ENCODE results near the gene ATP9A.

ATP9A gene

GRCh38 chr20:51596668-51597388, 171.4 kb downstream of the ATP9A start:
- no peak overlapping the region for H3K4me3 ChIP-seq (ENCODE audit: low read depth, low read length)
- no peak for DNase-seq (ENCODE audit: low read depth)
- TF ChIP-seq, protein P1, sequence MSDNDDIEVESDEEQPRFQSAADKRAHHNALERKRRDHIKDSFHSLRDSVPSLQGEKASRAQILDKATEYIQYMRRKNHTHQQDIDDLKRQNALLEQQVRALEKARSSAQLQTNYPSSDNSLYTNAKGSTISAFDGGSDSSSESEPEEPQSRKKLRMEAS (IDR thresholded peaks at IDR 0.05; ENCODE audit: low read depth, low read length), result no peak
- TF ChIP-seq MYC (IDR thresholded peaks at IDR 0.05; ENCODE audit: low read depth, low read length) (no peak), POLR2A (IDR thresholded peaks at IDR 0.05; ENCODE audit: extremely low read depth, insufficient read length) (no peak)
- TF ChIP-seq, protein P2, sequence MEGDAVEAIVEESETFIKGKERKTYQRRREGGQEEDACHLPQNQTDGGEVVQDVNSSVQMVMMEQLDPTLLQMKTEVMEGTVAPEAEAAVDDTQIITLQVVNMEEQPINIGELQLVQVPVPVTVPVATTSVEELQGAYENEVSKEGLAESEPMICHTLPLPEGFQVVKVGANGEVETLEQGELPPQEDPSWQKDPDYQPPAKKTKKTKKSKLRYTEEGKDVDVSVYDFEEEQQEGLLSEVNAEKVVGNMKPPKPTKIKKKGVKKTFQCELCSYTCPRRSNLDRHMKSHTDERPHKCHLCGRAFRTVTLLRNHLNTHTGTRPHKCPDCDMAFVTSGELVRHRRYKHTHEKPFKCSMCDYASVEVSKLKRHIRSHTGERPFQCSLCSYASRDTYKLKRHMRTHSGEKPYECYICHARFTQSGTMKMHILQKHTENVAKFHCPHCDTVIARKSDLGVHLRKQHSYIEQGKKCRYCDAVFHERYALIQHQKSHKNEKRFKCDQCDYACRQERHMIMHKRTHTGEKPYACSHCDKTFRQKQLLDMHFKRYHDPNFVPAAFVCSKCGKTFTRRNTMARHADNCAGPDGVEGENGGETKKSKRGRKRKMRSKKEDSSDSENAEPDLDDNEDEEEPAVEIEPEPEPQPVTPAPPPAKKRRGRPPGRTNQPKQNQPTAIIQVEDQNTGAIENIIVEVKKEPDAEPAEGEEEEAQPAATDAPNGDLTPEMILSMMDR (IDR thresholded peaks at IDR 0.05; ENCODE audit: low read depth, low read length), result no peak

DNA sequence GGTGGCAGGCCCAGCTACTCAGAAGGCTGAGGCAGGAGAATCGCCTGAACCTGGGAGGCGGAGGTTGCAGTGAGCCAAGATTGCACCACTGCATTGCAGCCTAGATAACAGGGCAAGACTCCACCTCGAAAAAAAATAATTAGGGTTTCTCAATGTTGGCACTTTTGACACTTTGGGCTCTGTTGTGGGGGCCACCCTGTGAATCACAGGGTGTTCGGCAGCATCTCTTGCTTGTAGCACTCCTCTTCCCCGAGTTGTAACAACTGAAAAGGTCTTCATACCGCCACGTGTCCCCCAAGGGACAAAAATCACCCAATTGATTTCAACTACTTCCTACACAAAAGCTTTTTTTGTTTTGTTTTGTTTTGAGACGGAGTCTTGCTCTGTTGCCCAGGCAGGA, 172.4 kb downstream of the ATP9A start:
- TF ChIP-seq, protein P2 (IDR thresholded peaks at IDR 0.05; ENCODE audit: low read depth, low read length), result no peak
- TF ChIP-seq, protein P1 (IDR thresholded peaks at IDR 0.05; ENCODE audit: low read depth, low read length), result no peak
- TF ChIP-seq POLR2A (IDR thresholded peaks at IDR 0.05; ENCODE audit: extremely low read depth, insufficient read length) (no peak), MYC (IDR thresholded peaks at IDR 0.05; ENCODE audit: low read depth, low read length) (no peak)
- DNase-seq (ENCODE audit: low read depth), result peak; percentile 54

GRCh38 chr20:51595058-51595532, 173.1 kb downstream of the ATP9A start:
- peak; percentile 100 for TF ChIP-seq MYC (IDR thresholded peaks at IDR 0.05; ENCODE audit: low read depth, low read length)
- no peak for TF ChIP-seq POLR2A (IDR thresholded peaks at IDR 0.05; ENCODE audit: extremely low read depth, insufficient read length)
- TF ChIP-seq, protein P2 (IDR thresholded peaks at IDR 0.05; ENCODE audit: low read depth, low read length), result peak; percentile 86
- TF ChIP-seq, protein P1 (IDR thresholded peaks at IDR 0.05; ENCODE audit: low read depth, low read length), result peak; percentile 99
- no peak overlapping the region for H3K4me3 ChIP-seq (ENCODE audit: low read depth, low read length)
- peak; percentile 97 for DNase-seq (ENCODE audit: low read depth)

More for the DNA sequence above, 172.4 kb downstream of the ATP9A start:
- no peak overlapping the region for H3K4me3 ChIP-seq (ENCODE audit: low read depth, low read length)

DNA sequence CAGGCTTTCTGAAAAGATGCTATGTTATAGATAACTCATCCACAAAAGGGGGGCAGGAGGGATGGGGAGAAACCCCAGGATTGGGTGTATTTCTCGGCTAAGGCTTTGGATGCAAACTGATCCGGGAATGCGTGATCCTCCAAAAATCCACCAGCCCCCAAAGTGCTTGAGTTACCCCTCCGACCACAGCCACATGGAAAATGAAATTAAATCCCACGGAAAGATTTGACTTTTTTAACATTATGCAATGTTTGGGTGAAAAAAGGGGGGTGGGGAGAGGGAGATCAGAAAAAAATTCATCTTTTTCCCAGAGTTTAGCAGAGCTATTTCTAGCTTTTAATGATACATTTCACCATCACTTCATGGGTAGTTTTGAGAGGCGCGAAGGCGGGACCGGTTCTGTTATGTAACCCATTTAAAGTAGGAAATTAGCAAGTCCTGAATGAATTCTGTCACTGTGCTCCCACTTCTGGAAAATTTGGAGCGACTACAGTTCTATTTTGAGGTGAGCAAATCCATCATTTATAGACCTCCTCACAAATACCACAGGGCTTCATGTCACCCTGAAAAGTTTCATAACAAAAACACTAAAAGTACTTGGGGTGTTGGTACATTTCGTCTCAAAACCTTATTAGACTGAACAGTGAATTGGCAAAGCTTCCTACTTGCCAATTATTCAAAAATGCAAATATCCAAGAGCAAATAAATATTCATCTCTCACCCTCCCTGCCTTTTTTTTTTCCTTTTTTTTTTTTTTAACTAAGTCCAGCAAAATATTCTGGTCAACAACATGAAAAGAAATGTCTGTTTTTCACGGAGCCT, 173.7 kb downstream of the ATP9A start:
- DNase-seq (ENCODE audit: low read depth), result no peak
- no peak for TF ChIP-seq MYC (IDR thresholded peaks at IDR 0.05; ENCODE audit: low read depth, low read length)
- no peak for TF ChIP-seq POLR2A (IDR thresholded peaks at IDR 0.05; ENCODE audit: extremely low read depth, insufficient read length)
- TF ChIP-seq, protein P2 (IDR thresholded peaks at IDR 0.05; ENCODE audit: low read depth, low read length), result no peak
- TF ChIP-seq, protein P1 (IDR thresholded peaks at IDR 0.05; ENCODE audit: low read depth, low read length), result no peak
- no peak overlapping the region for H3K4me3 ChIP-seq (ENCODE audit: low read depth, low read length)

DNA sequence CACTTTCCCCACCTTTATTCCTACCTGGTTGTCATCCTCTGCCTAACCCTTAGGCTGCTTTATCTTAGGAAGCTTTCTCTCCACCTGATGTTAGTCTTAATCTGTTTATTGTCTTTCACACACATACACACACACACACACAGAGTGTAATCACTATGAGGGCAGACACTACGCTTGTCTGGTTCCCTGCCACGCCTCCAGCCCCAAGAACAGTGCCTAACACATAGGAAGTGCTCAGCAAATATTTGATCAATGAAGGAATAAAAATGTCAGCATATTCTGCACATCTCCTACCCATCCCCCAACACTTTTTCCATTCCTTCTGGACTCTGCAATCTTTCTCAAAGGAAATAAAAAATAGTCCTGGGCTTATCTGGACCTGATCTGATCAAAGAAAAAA, 174.6 kb downstream of the ATP9A start:
- no peak for DNase-seq (ENCODE audit: low read depth)
- TF ChIP-seq MYC (IDR thresholded peaks at IDR 0.05; ENCODE audit: low read depth, low read length) (no peak), POLR2A (IDR thresholded peaks at IDR 0.05; ENCODE audit: extremely low read depth, insufficient read length) (no peak)
- TF ChIP-seq, protein P1 (IDR thresholded peaks at IDR 0.05; ENCODE audit: low read depth, low read length), result no peak
- TF ChIP-seq, protein P2 (IDR thresholded peaks at IDR 0.05; ENCODE audit: low read depth, low read length), result no peak
- no peak overlapping the region for H3K4me3 ChIP-seq (ENCODE audit: low read depth, low read length)
